LNCaP clone FGC (cell line): ENCODE results near the gene PLXNA2.

Experiments used
- DNase-seq: peaks from one replicate; pipeline ENCODE4 v3.0.0-alpha.2; 2011; ENCODE audit warnings: low read depth
- H3K4me3 ChIP-seq: 2 replicates; pipeline ENCODE4 v1.5.1; 2011; ENCODE audit warnings: mild to moderate bottlenecking, low read depth, low read length, control low read depth
- CTCF ChIP-seq: IDR thresholded peaks from 2 replicates; pipeline ENCODE4 v1.5.1; 2012; ENCODE audit warnings: mild to moderate bottlenecking; ENCODE audit not compliant: control insufficient read depth, insufficient read depth; ENCODE audit errors: extremely low read depth

Gene PLXNA2

GRCh38 chr1:208272713-208273112, 28.5 kb upstream of the PLXNA2 start:
- no peak for DNase-seq
- no peak overlapping the region for H3K4me3 ChIP-seq
- no peak for TF ChIP-seq CTCF

GRCh38 chr1:208272311-208272710, 28.1 kb upstream of the PLXNA2 start:
- no peak for DNase-seq
- no peak for TF ChIP-seq CTCF
- no peak overlapping the region for H3K4me3 ChIP-seq

GRCh38 chr1:208271236-208271635, 27.1 kb upstream of the PLXNA2 start:
- no peak overlapping the region for H3K4me3 ChIP-seq
- DNase-seq, result no peak
- no peak for TF ChIP-seq CTCF

- no peak overlapping the region for H3K4me3 ChIP-seq
- no peak for TF ChIP-seq CTCF
- DNase-seq, result no peak
Measured at GRCh38 chr1:208270651-208271141, 26.5 kb upstream of the PLXNA2 start.

- no peak for TF ChIP-seq CTCF
- no peak for DNase-seq
- H3K4me3 ChIP-seq, result no peak overlapping the region
Measured at GRCh38 chr1:208269338-208269666, 25.1 kb upstream of the PLXNA2 start.

GRCh38 chr1:208268541-208269337, 24.6 kb upstream of the PLXNA2 start:
- no peak for DNase-seq
- no peak overlapping the region for H3K4me3 ChIP-seq
- TF ChIP-seq CTCF, result no peak

- no peak overlapping the region for H3K4me3 ChIP-seq
Measured at GRCh38 chr1:208265525-208265924, 21.3 kb upstream of the PLXNA2 start.

More at GRCh38 chr1:208265525-208265924, 21.3 kb upstream of the PLXNA2 start:
- TF ChIP-seq CTCF, result no peak
- DNase-seq, result no peak
